HepG2 (cell line): ENCODE data around the gene VAMP8. TPM values are rescaled to one million over a fixed set of nuclear protein-coding genes. Genes with fewer than 3 reads are reported as not detected.

Experiments
- CREBL2 ChIP-seq: sonication (generic); formaldehyde crosslinking; IDR thresholded peaks from 2 replicates; pipeline ENCODE4 v1.8.1; 2023; ENCODE audit warnings: missing genetic modification reagents, mild to moderate bottlenecking, borderline replicate concordance
- HINFP ChIP-seq: sonication (generic); formaldehyde crosslinking; IDR thresholded peaks from 2 replicates; pipeline ENCODE4 v1.4.0; 2020; ENCODE audit warnings: low read depth, mild to moderate bottlenecking, missing genetic modification reagents
- JDP2 ChIP-seq: sonication (generic); formaldehyde crosslinking; IDR thresholded peaks from 2 replicates; pipeline ENCODE4 v1.8.1; 2022; ENCODE audit warnings: missing genetic modification reagents, borderline replicate concordance
- KAT8 ChIP-seq: IDR thresholded peaks from 2 replicates; pipeline ENCODE4 v1.6.1; 2016; ENCODE audit warnings: missing genetic modification reagents, missing compliant biosample characterization
- NAIF1 ChIP-seq: sonication (generic); formaldehyde crosslinking; IDR thresholded peaks from 2 replicates; pipeline ENCODE4 v1.5.0; 2020; ENCODE audit warnings: mild to moderate bottlenecking, missing genetic modification reagents, borderline replicate concordance
- RAD51 ChIP-seq: fragments of 450-650 bp; IDR thresholded peaks from 2 replicates; pipeline ENCODE4 v1.6.1; 2016; ENCODE audit warnings: borderline replicate concordance
- TOE1 ChIP-seq: sonication (generic); formaldehyde crosslinking; IDR thresholded peaks from 2 replicates; pipeline ENCODE4 v1.4.0; 2020; ENCODE audit warnings: mild to moderate bottlenecking, missing genetic modification reagents
- ZIK1 ChIP-seq: sonication (generic); formaldehyde crosslinking; IDR thresholded peaks from 2 replicates; pipeline ENCODE4 v1.5.0; 2020; ENCODE audit warnings: mild to moderate bottlenecking, low read depth, missing genetic modification reagents, borderline replicate concordance
- ZNF335 ChIP-seq: sonication (generic); formaldehyde crosslinking; IDR thresholded peaks from 2 replicates; pipeline ENCODE4 v1.4.0; 2020; ENCODE audit warnings: missing genetic modification reagents
- ZNF543 ChIP-seq: sonication (generic); formaldehyde crosslinking; IDR thresholded peaks from 2 replicates; pipeline ENCODE4 v1.4.0; 2020; ENCODE audit warnings: mild to moderate bottlenecking, missing genetic modification reagents
- ZNF597 ChIP-seq: sonication (generic); formaldehyde crosslinking; IDR thresholded peaks from 2 replicates; pipeline ENCODE4 v1.5.0; 2020; ENCODE audit warnings: missing genetic modification reagents
- ZNF878 ChIP-seq: sonication (generic); formaldehyde crosslinking; IDR thresholded peaks from 2 replicates; pipeline ENCODE4 v1.8.1; 2023; ENCODE audit warnings: mild to moderate bottlenecking, missing genetic modification reagents, moderate library complexity
- polyA plus RNA-seq, 8 experiments: library from polyadenylated mRNA; depleted of rRNA in 3 of 8; stranded (reverse) in 7 of 8; unstranded in 1 of 8; fragments of >200 nt; fragmentation: Illumina TruSeq in 4 of 8; extraction: Trizol in 4 of 8; gene quantifications; 2 replicates each; pipeline versions ENCODE4 v1.2.1 to v1.2.3, GENCODE V29; 2011 to 2016; ENCODE audit warnings: low read depth in 4 of 8, missing spikeins in 1 of 8, mixed read lengths in 1 of 8; ENCODE audit not compliant: insufficient read depth in 1 of 8
- total RNA-seq, 5 experiments: library from RNA; depleted of rRNA; stranded (reverse); fragments of >200 nt; fragmentation: Illumina TruSeq; extraction: Trizol; gene quantifications; 2 replicates each; pipeline ENCODE4 v1.2.3, GENCODE V29; 2016; ENCODE audit warnings: low read depth in 1 of 5
- TF ChIP-seq, protein P1 (sequence below): sonication (generic); formaldehyde crosslinking; IDR thresholded peaks from 2 replicates; pipeline ENCODE4 v1.9.0; 2021; ENCODE audit warnings: mild to moderate bottlenecking, missing genetic modification reagents
- TF ChIP-seq, protein P2 (sequence below): sonication (generic); formaldehyde crosslinking; IDR thresholded peaks from 2 replicates; pipeline ENCODE4 v1.5.0; 2020; ENCODE audit warnings: missing genetic modification reagents
- TF ChIP-seq, protein P3 (sequence below): sonication (generic); formaldehyde crosslinking; conservative IDR thresholded peaks from 2 replicates; pipeline ENCODE4 v1.8.0; 2022; ENCODE audit warnings: mild to moderate bottlenecking, moderate library complexity, missing genetic modification reagents

VAMP8 gene
- total and polyA plus RNA-seq, 2 of the 13 experiments (the other 11 are each of a cell fraction or from before 2014, with no cell fraction given): 83.3 to 157 TPM

GRCh38 chr2:85561280-85562212 lies 15.8 kb upstream of the VAMP8 start, which contains the start of gene GGCX (continued):
- TF ChIP-seq, protein P1, sequence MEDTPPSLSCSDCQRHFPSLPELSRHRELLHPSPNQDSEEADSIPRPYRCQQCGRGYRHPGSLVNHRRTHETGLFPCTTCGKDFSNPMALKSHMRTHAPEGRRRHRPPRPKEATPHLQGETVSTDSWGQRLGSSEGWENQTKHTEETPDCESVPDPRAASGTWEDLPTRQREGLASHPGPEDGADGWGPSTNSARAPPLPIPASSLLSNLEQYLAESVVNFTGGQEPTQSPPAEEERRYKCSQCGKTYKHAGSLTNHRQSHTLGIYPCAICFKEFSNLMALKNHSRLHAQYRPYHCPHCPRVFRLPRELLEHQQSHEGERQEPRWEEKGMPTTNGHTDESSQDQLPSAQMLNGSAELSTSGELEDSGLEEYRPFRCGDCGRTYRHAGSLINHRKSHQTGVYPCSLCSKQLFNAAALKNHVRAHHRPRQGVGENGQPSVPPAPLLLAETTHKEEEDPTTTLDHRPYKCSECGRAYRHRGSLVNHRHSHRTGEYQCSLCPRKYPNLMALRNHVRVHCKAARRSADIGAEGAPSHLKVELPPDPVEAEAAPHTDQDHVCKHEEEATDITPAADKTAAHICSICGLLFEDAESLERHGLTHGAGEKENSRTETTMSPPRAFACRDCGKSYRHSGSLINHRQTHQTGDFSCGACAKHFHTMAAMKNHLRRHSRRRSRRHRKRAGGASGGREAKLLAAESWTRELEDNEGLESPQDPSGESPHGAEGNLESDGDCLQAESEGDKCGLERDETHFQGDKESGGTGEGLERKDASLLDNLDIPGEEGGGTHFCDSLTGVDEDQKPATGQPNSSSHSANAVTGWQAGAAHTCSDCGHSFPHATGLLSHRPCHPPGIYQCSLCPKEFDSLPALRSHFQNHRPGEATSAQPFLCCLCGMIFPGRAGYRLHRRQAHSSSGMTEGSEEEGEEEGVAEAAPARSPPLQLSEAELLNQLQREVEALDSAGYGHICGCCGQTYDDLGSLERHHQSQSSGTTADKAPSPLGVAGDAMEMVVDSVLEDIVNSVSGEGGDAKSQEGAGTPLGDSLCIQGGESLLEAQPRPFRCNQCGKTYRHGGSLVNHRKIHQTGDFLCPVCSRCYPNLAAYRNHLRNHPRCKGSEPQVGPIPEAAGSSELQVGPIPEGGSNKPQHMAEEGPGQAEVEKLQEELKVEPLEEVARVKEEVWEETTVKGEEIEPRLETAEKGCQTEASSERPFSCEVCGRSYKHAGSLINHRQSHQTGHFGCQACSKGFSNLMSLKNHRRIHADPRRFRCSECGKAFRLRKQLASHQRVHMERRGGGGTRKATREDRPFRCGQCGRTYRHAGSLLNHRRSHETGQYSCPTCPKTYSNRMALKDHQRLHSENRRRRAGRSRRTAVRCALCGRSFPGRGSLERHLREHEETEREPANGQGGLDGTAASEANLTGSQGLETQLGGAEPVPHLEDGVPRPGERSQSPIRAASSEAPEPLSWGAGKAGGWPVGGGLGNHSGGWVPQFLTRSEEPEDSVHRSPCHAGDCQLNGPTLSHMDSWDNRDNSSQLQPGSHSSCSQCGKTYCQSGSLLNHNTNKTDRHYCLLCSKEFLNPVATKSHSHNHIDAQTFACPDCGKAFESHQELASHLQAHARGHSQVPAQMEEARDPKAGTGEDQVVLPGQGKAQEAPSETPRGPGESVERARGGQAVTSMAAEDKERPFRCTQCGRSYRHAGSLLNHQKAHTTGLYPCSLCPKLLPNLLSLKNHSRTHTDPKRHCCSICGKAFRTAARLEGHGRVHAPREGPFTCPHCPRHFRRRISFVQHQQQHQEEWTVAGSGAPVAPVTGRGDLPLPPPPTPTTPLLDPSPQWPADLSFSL (CRISPR knock-in tag): no peak; the same call in 1 of the 2 replicates
- TF ChIP-seq NAIF1 (CRISPR knock-in tag) (no peak), ZNF597 (CRISPR knock-in tag) (no peak), RAD51 (no peak), ZNF543 (CRISPR knock-in tag) (peak; percentile 82; the same call in 1 of the 2 replicates), CREBL2 (CRISPR knock-in tag) (no peak; the same call in 1 of the 2 replicates), ZNF878 (CRISPR knock-in tag) (peak; percentile 94), JDP2 (no peak), HINFP (CRISPR knock-in tag) (peak; percentile 91), ZIK1 (peak; percentile 66; the same call in 1 of the 2 replicates), TOE1 (CRISPR knock-in tag) (0 out of 2 replicates have a peak, but pooled peaks have one; percentile 39), KAT8 (CRISPR knock-in tag) (peak; percentile 96), ZNF335 (CRISPR knock-in tag) (peak; percentile 18)
- TF ChIP-seq, protein P2, sequence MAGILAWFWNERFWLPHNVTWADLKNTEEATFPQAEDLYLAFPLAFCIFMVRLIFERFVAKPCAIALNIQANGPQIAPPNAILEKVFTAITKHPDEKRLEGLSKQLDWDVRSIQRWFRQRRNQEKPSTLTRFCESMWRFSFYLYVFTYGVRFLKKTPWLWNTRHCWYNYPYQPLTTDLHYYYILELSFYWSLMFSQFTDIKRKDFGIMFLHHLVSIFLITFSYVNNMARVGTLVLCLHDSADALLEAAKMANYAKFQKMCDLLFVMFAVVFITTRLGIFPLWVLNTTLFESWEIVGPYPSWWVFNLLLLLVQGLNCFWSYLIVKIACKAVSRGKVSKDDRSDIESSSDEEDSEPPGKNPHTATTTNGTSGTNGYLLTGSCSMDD (CRISPR knock-in tag): no peak
- TF ChIP-seq, protein P3, sequence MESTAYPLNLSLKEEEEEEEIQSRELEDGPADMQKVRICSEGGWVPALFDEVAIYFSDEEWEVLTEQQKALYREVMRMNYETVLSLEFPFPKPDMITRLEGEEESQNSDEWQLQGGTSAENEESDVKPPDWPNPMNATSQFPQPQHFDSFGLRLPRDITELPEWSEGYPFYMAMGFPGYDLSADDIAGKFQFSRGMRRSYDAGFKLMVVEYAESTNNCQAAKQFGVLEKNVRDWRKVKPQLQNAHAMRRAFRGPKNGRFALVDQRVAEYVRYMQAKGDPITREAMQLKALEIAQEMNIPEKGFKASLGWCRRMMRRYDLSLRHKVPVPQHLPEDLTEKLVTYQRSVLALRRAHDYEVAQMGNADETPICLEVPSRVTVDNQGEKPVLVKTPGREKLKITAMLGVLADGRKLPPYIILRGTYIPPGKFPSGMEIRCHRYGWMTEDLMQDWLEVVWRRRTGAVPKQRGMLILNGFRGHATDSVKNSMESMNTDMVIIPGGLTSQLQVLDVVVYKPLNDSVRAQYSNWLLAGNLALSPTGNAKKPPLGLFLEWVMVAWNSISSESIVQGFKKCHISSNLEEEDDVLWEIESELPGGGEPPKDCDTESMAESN (CRISPR knock-in tag): peak; percentile 74
